Testis (tissue), 2 donors: ENCODE measurements around the gene ITGAE.

ENCODE experiments used
- POLR2A ChIP-seq: fragments of 450-650 bp; IDR thresholded peaks from one replicate; pipeline ENCODE4 v1.6.1; 2017; ENCODE audit warnings: antibody characterized with exemption, mild to moderate bottlenecking, moderate library complexity
- TF ChIP-seq, protein P1 (sequence below), 3 experiments: fragments of 450-650 bp in 2 of 3; fragments of 200-600 bp in 1 of 3; sonication (generic) in 1 of 3; IDR thresholded peaks; one replicate each; pipeline ENCODE4 v1.5.1; 2016 to 2019; ENCODE audit warnings: antibody characterized with exemption in 3 of 3, mild to moderate bottlenecking in 2 of 3, moderate library complexity in 1 of 3

DNA sequence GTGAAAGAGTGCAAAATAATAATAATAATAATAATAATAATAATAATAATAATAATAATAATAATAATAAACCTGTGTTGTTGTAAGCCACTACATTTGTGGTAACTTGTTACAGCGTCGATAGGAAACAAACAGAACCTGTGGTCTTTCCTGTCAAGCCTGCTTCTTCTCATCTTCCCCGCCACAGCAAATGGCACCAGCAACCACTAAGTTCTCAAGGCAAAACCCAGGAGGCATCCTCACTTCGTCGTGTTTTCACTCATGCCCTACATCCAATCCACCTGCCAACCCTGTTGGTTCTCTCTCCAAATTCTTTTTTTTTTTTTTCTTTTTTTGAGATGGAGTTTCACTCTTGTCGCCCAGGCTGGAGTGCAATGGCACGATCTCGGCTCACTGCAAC lies 34.2 kb downstream of the ITGAE start:
- TF ChIP-seq, protein P1, sequence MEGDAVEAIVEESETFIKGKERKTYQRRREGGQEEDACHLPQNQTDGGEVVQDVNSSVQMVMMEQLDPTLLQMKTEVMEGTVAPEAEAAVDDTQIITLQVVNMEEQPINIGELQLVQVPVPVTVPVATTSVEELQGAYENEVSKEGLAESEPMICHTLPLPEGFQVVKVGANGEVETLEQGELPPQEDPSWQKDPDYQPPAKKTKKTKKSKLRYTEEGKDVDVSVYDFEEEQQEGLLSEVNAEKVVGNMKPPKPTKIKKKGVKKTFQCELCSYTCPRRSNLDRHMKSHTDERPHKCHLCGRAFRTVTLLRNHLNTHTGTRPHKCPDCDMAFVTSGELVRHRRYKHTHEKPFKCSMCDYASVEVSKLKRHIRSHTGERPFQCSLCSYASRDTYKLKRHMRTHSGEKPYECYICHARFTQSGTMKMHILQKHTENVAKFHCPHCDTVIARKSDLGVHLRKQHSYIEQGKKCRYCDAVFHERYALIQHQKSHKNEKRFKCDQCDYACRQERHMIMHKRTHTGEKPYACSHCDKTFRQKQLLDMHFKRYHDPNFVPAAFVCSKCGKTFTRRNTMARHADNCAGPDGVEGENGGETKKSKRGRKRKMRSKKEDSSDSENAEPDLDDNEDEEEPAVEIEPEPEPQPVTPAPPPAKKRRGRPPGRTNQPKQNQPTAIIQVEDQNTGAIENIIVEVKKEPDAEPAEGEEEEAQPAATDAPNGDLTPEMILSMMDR (IDR thresholded peaks at IDR 0.05), result no peak
- no peak for TF ChIP-seq POLR2A
